Activated T-cell treated with anti-CD3 and anti-CD28 coated beads for 1 hour (primary cell): Measurements from ENCODE around the gene RTN4RL1.
"Not testable (repeated sequence)": the region's sequence is repeated elsewhere in the genome, so short reads cannot be mapped to it uniquely, and the experiment has no call there.

ENCODE experiments used
- DNase-seq: peaks from one replicate; pipeline ENCODE4 v3.0.0-alpha.2; 2020; ENCODE audit warnings: low read depth

The RTN4RL1 gene

GRCh38 chr17:2003525-2003924 is 21.6 kb downstream of the RTN4RL1 start:
- no peak for DNase-seq

DNA sequence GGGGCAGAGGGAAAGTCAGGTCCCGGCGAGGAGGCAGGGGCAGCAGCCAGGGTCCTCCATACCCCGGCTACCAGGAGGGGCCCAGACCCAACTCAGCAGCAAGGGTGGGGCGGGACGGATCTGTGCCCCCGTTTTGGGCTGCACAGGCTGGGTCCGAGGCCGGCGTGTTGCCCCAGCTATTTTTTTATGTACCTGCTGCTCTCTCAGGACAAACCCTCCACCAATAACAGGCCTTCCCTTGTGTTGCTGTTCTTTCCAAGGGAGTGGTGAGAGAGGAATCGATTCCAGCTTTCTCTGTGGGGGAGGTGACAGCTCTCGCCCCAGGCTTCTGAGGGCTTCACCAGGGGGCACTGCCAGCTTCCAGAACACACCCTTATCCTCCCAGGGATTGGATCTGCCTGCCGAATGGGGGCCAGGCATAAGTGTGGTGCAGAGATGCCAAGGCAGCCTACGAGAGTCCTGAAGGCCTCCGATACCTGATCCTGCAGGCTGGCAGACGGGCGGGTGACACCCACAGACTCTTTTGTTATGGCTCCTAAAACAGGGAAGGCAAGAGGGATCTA is 22.3 kb downstream of the RTN4RL1 start:
- no peak for DNase-seq

- DNase-seq: no peak
These were observed 25.4 kb downstream of the RTN4RL1 start for GRCh38 chr17:1999557-2000251.

DNA sequence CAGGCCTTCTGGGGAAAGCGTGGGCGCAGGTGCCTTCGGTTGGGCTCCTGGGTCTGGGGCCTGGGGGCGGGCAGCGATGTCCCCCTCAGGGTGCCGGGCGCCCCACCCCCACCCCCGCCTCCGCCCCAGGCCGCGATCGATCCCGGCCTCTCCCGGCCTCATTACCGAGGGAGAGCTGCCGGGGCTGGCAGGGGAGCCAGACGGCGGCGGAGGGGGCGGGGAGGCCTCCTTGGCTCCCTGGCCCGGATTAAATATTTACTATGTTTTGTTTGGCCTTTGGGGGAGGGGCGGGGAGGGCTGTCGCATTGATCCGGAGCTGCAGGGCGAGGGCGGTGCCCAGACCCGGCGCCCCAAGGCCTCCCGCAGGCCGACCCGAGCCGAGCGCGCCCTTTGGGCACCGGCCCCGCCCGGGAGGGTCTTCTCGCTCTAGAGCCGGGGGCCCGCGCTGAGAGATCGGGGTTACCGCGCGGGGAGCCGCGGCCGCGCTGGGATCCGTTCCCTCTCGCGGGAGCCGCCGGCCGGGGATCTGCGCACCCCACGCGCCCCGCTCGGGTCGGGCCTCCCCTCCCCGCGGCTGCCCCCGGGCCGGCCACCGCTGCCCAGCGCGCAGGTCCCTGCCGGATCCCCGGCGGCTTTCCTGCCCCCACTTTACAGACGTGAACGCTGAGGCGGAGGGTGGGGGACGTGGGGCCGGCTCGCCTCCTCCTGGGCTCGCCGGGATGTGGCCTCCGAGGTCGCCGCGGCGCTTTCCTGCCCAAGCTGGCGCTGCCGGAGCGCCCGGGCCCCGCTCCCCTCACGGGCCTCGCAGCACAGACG is 27.0 kb downstream of the RTN4RL1 start:
- no peak for DNase-seq

- DNase-seq: no peak
These were observed 27.7 kb downstream of the RTN4RL1 start for GRCh38 chr17:1997289-1997926.

- no peak for DNase-seq
These were observed 28.3 kb downstream of the RTN4RL1 start for GRCh38 chr17:1996800-1997288.

GRCh38 chr17:1995907-1996799 is 29.0 kb downstream of the RTN4RL1 start:
- DNase-seq: no peak

GRCh38 chr17:1995321-1995892 is 29.7 kb downstream of the RTN4RL1 start:
- no peak for DNase-seq

DNA sequence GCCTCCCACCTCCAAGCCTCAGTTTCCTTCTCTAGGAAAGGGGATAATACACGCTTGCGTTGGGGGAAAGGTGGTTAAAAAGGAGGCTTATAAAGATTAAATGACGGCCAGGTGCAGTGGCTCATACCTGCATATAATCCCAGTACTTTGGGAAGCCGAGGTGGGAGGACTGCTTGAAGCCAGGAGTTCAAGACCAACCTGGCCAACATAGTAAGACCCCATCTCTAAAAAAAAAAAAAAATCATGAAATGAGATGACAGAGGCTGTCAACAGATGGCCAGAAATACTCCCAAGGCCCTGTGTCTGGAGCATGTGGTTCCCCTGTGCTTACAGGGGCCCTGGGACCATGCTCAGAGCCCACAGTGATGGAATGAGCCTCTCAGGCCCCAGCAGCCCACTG is 30.4 kb downstream of the RTN4RL1 start:
- DNase-seq: no peak

- no peak for DNase-seq
These were observed 32.6 kb downstream of the RTN4RL1 start for GRCh38 chr17:1992541-1992940.

DNA sequence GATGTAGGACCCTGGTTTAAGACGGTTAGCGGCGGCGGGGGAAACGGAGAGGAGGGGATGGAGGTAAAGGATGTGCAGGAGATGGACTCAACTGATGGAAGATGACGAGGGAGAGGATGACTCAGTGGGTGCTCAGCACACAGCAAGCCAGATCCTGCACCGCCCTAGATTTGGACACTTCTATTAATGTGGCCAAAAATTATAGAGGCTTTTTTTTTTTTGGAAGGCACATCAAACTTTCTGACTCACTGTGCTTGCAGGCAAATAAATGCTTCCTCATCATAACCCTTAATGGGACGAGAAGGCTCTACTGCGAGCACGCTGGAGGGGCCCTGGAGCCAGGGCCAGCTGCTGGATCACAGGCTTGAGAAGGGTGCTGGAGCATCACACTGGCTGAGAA is 36.0 kb downstream of the RTN4RL1 start:
- no peak for DNase-seq

- no peak for DNase-seq
These were observed 38.2 kb downstream of the RTN4RL1 start for GRCh38 chr17:1986783-1987451.

DNA sequence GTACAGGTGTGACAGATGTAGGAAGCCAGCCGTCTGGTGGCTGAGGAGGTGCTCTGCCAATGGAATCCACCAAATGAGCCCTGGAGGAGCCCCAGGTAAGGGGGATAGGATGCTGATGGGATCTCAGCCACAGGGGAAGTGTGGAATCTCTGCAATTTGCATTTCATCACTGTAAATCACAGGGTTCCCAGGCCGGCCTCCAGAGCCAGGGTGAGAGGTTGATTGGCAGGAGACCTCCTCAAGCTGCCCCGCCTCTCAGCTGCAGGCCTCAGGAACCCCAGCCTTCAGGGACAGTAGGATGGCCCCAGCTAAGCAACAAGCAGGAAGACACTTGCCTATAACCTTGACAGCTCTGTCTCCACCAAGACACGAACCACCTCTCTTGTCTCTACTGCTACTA is 39.4 kb downstream of the RTN4RL1 start:
- no peak for DNase-seq

GRCh38 chr17:1985093-1985492 is 40.0 kb downstream of the RTN4RL1 start:
- DNase-seq: no peak

GRCh38 chr17:1982793-1983366 is 42.3 kb downstream of the RTN4RL1 start:
- DNase-seq: not testable (repeated sequence)

DNA sequence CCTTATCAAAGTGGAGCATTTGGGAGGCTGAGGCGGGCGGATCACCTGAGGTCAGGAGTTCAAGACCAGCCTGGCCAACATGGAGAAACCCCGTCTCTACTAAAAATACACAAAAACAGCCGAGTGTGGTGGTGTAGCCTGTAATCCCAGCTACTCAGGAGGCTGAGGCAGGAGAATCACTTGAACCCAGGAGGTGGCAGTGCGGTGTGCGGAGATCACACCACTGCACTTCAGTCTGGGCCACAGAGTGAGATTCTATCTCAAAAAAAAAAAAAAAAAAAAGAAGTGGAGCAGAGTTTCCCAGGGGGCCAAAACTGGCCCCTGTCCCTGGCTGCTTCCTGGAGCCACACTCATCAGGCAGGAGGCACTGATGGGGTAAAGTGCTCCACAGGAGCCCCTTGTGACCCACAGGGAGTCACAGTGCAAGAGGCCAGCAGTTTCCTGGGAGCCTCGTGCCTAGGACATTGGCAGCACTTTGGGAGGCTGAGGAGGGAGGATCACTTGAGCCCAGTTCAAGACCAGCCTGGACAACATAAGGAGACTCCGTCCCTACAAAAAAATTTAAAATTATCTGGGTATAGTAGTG is 44.4 kb downstream of the RTN4RL1 start:
- DNase-seq: no peak

GRCh38 chr17:1979182-1979985 is 45.8 kb downstream of the RTN4RL1 start:
- no peak for DNase-seq

- no peak for DNase-seq
These were observed 46.7 kb downstream of the RTN4RL1 start for GRCh38 chr17:1978396-1978949.
